Measurements from ENCODE around the gene TSPAN32. TPM values are rescaled to one million over a fixed set of nuclear protein-coding genes. Genes with fewer than 3 reads are reported as not detected.

The TSPAN32 gene
- total and polyA plus RNA-seq, 10 of the 15 experiments (the other 5 are each of a cell fraction or from before 2014, with no cell fraction given): 0.08 TPM; not detected in 9

GRCh38 chr11:2277008-2277346 is 24.8 kb upstream of the TSPAN32 start:
- no peak for FAIRE-seq

More at GRCh38 chr11:2277008-2277346, 24.8 kb upstream of the TSPAN32 start:
- Histone ChIP-seq H3K4me3 (no peak overlapping the region), H2AFZ (ENCODE audit: control insufficient read depth, low read depth, low read length) (no peak overlapping the region), H3K4me1 (ENCODE audit: control insufficient read depth, insufficient read depth, low read length) (no peaks in the 10 kb centered on the region), H3K27me3 (replicated peaks in 1 of 2; ENCODE audit: control insufficient read depth in 2 of 2, insufficient read depth in 2 of 2, low read length in 1 of 2) (peaks cover 0 to 2% of the 10 kb centered on the region in 2 experiments; a peak in 2 of 4 replicates), H3K79me2 (ENCODE audit: control insufficient read depth, insufficient read depth, low read length) (no peaks in the 10 kb centered on the region), H3K36me3 (ENCODE audit: control insufficient read depth in 2 of 2, insufficient read depth in 2 of 2, low read length in 1 of 2) (no peaks in the 10 kb centered on the region), H3K9ac (ENCODE audit: control insufficient read depth, insufficient read depth, low read length) (no peak overlapping the region), H4K20me1 (ENCODE audit: control insufficient read depth, insufficient read depth) (no peaks in the 10 kb centered on the region), H3K27ac (ENCODE audit: control insufficient read depth, insufficient read depth) (no peak overlapping the region), H3K9me3 (replicated peaks; ENCODE audit: control insufficient read depth, insufficient read depth, low read length) (no peaks in the 10 kb centered on the region; the same call in 2 of the 3 replicates), H3K4me2 (ENCODE audit: control insufficient read depth, insufficient read depth) (no peak overlapping the region)
- 8% methylated on average over 6 of the region's 6 CpGs for WGBS (ENCODE audit: insufficient coverage, insufficient replicate concordance, low lambda C conversion rate, missing lambda C conversion rate)
- POLR2A ChIA-PET: no interaction called here
- no peak for ATAC-seq
- no peak for DNase-seq (ENCODE audit: low read depth, low spot score)
- CTCF ChIA-PET: interaction anchor here (1.1 kb wide), 1 partner anchor 232 kb away, joined by 3 read pairs; no protein-coding TSS in a partner anchor
- intact Hi-C loops (cut with micrococcal nuclease; ENCODE audit: unreplicated experiment) (no loop called here), in situ Hi-C loops (cut with MboI) (no loop called here)
- RAD21 ChIA-PET (ENCODE audit: unreplicated experiment): no interaction called here
- no TSS peak for BruUV-seq (replicated peaks)
- TF ChIP-seq SIN3A (IDR thresholded peaks at IDR 0.05; ENCODE audit: low read depth, low read length): no peak
- no peak for TF ChIP-seq ZNF592 (IDR thresholded peaks at IDR 0.05)
- 0 out of 2 replicates have a peak, but pooled peaks have one; percentile 16 for TF ChIP-seq NFYB (IDR thresholded peaks at IDR 0.05; ENCODE audit: insufficient read depth, low read depth, low read length)
- SMC1A ChIA-PET (ENCODE audit: uncharacterized antibody, unreplicated experiment): no interaction called here

Data from GM12878 (cell line).